Measurements from ENCODE around the gene ARL2BP.

Gene ARL2BP

GRCh38 chr16:57301126-57301817 is 56.2 kb downstream of the ARL2BP start:
- peak overlapping the region; percentile 29 for H3K4me3 ChIP-seq (ENCODE audit: low read depth, low read length)
- no peak for TF ChIP-seq CTCF (IDR thresholded peaks at IDR 0.05; ENCODE audit: low read depth, low read length, missing control alignments)
- no peak overlapping the region for H3K27ac ChIP-seq
- DNase-seq: no peak
- no peaks in the 10 kb centered on the region for H3K27me3 ChIP-seq (replicated peaks)
- H3K36me3 ChIP-seq (replicated peaks): no peaks in the 10 kb centered on the region
- in situ Hi-C loops (cut with HindIII; ENCODE audit: low pct_ligation_motif_present, low sequenced_read_pairs): no loop called here

Data from brain microvascular endothelial cell (primary cell).